Choroid plexus epithelial cell (primary cell): Measurements from ENCODE around the gene PTPRT.

Experiments
- DNase-seq: peaks from one replicate; pipeline ENCODE4 v3.0.0-alpha.2; 2010; ENCODE audit warnings: low read depth
- H3K4me3 ChIP-seq: 2 replicates; pipeline ENCODE4 v1.5.1; 2011; ENCODE audit warnings: low read depth, mild to moderate bottlenecking, control low read depth, low read length, moderate library complexity
- TF ChIP-seq, protein P1 (sequence below): conservative IDR thresholded peaks from 2 replicates; pipeline ENCODE4 v1.5.1; 2011; ENCODE audit warnings: low read depth, mild to moderate bottlenecking, control low read depth, inconsistent platforms, low read length, moderate library complexity

Gene PTPRT

GRCh38 chr20:43159994-43160393 lies 29.7 kb downstream of the PTPRT start:
- TF ChIP-seq, protein P1, sequence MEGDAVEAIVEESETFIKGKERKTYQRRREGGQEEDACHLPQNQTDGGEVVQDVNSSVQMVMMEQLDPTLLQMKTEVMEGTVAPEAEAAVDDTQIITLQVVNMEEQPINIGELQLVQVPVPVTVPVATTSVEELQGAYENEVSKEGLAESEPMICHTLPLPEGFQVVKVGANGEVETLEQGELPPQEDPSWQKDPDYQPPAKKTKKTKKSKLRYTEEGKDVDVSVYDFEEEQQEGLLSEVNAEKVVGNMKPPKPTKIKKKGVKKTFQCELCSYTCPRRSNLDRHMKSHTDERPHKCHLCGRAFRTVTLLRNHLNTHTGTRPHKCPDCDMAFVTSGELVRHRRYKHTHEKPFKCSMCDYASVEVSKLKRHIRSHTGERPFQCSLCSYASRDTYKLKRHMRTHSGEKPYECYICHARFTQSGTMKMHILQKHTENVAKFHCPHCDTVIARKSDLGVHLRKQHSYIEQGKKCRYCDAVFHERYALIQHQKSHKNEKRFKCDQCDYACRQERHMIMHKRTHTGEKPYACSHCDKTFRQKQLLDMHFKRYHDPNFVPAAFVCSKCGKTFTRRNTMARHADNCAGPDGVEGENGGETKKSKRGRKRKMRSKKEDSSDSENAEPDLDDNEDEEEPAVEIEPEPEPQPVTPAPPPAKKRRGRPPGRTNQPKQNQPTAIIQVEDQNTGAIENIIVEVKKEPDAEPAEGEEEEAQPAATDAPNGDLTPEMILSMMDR, result no peak
- H3K4me3 ChIP-seq, result no peak overlapping the region
- DNase-seq, result no peak

GRCh38 chr20:43155366-43156100 lies 34.2 kb downstream of the PTPRT start:
- no peak for DNase-seq
- TF ChIP-seq, protein P1, result no peak

GRCh38 chr20:43151901-43152300 lies 37.8 kb downstream of the PTPRT start:
- TF ChIP-seq, protein P1, result no peak
- DNase-seq, result no peak
- H3K4me3 ChIP-seq, result no peak overlapping the region

More at GRCh38 chr20:43155366-43156100, 34.2 kb downstream of the PTPRT start:
- H3K4me3 ChIP-seq, result no peak overlapping the region

GRCh38 chr20:43151256-43151655 lies 38.5 kb downstream of the PTPRT start:
- TF ChIP-seq, protein P1, result no peak
- DNase-seq, result no peak
- no peak overlapping the region for H3K4me3 ChIP-seq

DNA sequence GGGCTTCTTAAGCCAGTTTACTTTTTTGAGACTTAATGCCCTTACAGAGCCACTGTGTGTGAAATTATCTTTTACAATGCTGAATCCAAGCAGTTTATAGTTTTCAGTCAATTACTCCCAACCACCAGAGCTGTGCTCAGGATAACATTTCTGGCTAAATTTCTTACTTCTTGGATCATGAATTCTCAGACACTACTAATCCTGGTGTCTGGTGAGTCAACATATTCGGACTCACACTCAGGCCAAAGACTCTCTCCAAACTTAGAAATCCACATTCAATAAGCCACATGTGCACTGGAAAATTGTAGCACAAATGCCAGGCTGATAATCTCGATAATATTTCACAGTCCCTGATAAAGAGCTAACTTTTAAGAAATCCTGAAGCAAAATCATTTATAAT lies 49.0 kb downstream of the PTPRT start:
- TF ChIP-seq, protein P1, result no peak
- H3K4me3 ChIP-seq, result no peak overlapping the region
- DNase-seq, result no peak

DNA sequence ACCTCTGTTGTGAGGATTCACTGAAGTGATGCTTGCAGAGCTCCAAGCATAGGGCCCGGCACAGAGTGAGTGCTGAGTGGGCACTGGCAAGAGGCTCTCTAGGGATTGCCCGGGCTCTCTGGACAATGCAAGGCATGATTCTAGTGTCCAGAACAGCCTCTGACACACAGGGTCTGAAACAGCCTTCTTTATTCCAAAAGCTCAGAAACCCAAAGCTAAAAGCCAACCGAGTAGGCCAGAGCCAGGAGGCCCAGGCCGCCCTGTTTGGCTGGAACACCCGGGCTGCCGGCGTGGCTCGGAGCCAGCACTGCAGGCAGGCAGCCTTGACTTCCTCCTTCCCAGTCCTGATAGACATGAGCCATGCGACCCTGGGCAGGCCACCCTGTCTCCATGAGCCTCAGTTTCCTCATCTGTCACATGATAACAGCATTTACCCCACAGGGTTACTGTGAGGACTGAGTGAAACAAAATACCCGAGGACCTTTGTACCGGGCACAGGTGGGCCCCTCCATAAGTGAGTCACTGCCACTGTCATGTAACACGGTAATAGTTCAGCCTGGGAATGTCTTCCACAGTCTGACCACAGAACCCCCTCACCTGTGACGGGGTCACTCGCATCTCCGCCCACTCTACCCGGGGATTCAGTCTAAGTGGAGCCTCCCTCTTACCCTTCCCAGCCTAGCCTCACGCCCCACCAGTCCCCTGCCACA lies 51.5 kb downstream of the PTPRT start:
- H3K4me3 ChIP-seq, result no peak overlapping the region
- TF ChIP-seq, protein P1, result no peak
- no peak for DNase-seq

- no peak overlapping the region for H3K4me3 ChIP-seq
- TF ChIP-seq, protein P1, result no peak
- no peak for DNase-seq
Measured at GRCh38 chr20:43137160-43137559, 52.5 kb downstream of the PTPRT start.
